SH-SY5Y (cell line): ENCODE measurements around the gene ACTRT3.

Experiments used
- GATA2 ChIP-seq: IDR thresholded peaks from 2 replicates; pipeline ENCODE4 v1.6.1; 2011; ENCODE audit warnings: mild to moderate bottlenecking, low read depth, low read length
- GATA3 ChIP-seq: IDR thresholded peaks from 2 replicates; pipeline ENCODE4 v1.6.1; 2011; ENCODE audit warnings: low read depth, mild to moderate bottlenecking, low read length, moderate library complexity

DNA sequence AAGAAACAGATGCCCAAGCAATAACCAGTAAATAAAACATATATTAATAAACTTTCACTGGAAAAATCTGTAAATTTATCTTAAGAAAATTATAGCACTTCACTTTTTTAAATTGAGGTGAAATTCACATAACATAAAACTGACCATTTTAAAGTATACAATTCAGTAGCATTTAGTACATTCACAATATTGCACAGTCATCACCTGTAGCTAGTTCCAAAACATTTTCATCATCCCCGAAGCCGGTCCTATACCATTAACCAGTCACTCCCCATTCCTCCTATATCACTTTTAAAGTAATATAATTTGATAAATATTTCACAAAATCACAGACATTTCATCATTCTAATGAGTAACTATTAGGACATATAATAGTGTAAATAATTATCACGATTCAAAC, 35.3 kb upstream of the ACTRT3 start:
- TF ChIP-seq GATA2, result no peak
- TF ChIP-seq GATA3, result no peak
